ENCODE data around the gene MDC1. TPM values are rescaled to one million over a fixed set of nuclear protein-coding genes. Genes with fewer than 3 reads are reported as not detected.
A peak's percentile ranks its signal among the peaks of the same experiment; 100 is the strongest.

MDC1 gene
- total and polyA plus RNA-seq, 2 of the 13 experiments (the other 11 are each of a cell fraction or from before 2014, with no cell fraction given): 8.4 to 14.0 TPM

GRCh38 chr6:30730601-30731435, 13.7 kb upstream of the MDC1 start (continued):
- TF ChIP-seq ZSCAN31 (CRISPR knock-in tag; IDR thresholded peaks at IDR 0.05; ENCODE audit: low read depth) (peak; percentile 44), CREM (IDR thresholded peaks at IDR 0.05) (no peak), CREM (CRISPR knock-in tag; IDR thresholded peaks at IDR 0.05) (no peak), ZNF75D (CRISPR knock-in tag; IDR thresholded peaks at IDR 0.05; ENCODE audit: borderline replicate concordance) (no peak), SNAPC4 (CRISPR knock-in tag; IDR thresholded peaks at IDR 0.05) (no peak), EEA1 (CRISPR knock-in tag; IDR thresholded peaks at IDR 0.05; ENCODE audit: borderline replicate concordance) (no peak), ZNF83 (CRISPR knock-in tag; IDR thresholded peaks at IDR 0.05; ENCODE audit: borderline replicate concordance) (no peak), U2AF1 (optimal IDR thresholded peaks at IDR 0.05; ENCODE audit: low read depth, low read length) (no peak), UBTF (CRISPR knock-in tag; IDR thresholded peaks at IDR 0.05) (peak; percentile 44; the same call in 1 of the 2 replicates), ZNF619 (CRISPR knock-in tag; IDR thresholded peaks at IDR 0.05) (no peak), ZFP41 (CRISPR knock-in tag; IDR thresholded peaks at IDR 0.05; ENCODE audit: borderline replicate concordance) (no peak), ZNF3 (CRISPR knock-in tag; IDR thresholded peaks at IDR 0.05) (no peak), FUBP1 (CRISPR knock-in tag; IDR thresholded peaks at IDR 0.05; ENCODE audit: borderline replicate concordance) (no peak), ZBTB33 (CRISPR knock-in tag; IDR thresholded peaks at IDR 0.05) (peak; percentile 100), SYNCRIP (IDR thresholded peaks at IDR 0.05; ENCODE audit: insufficient read depth, low read depth, low read length) (no peak), THAP7 (CRISPR knock-in tag; IDR thresholded peaks at IDR 0.05) (0 out of 2 replicates have a peak, but pooled peaks have one; percentile 39)

All from HepG2 (cell line).